ENCODE data around the gene NGB.

NGB gene

GRCh38 chr14:77225892-77226557 is 45.0 kb downstream of the NGB start:
- no peak for DNase-seq

- no peak for DNase-seq
These were observed 45.8 kb downstream of the NGB start for GRCh38 chr14:77225254-77225653.

GRCh38 chr14:77224212-77224611 is 46.8 kb downstream of the NGB start:
- DNase-seq = no peak

GRCh38 chr14:77222546-77223225 is 48.3 kb downstream of the NGB start:
- DNase-seq = no peak

GRCh38 chr14:77221241-77221871 is 49.6 kb downstream of the NGB start:
- no peak for DNase-seq

- DNase-seq = no peak
These were observed 50.6 kb downstream of the NGB start for GRCh38 chr14:77220246-77221017.

GRCh38 chr14:77219591-77219990 is 51.4 kb downstream of the NGB start:
- DNase-seq = no peak

GRCh38 chr14:77217551-77217950 is 53.5 kb downstream of the NGB start:
- DNase-seq = no peak

All from central memory CD4-positive, alpha-beta T cell (primary cell).